ENCODE measurements around the gene ANGPTL5.

ANGPTL5 gene

GRCh38 chr11:101885631-101886030, 30.7 kb downstream of the ANGPTL5 start:
- DNase-seq (ENCODE audit: low spot score), result no peak

- DNase-seq (ENCODE audit: low spot score), result no peak
These were observed 34.7 kb downstream of the ANGPTL5 start for GRCh38 chr11:101881586-101881985.

GRCh38 chr11:101880222-101880621, 36.1 kb downstream of the ANGPTL5 start:
- DNase-seq (ENCODE audit: low spot score), result peak; percentile 71

- DNase-seq (ENCODE audit: low spot score), result no peak
These were observed 44.0 kb downstream of the ANGPTL5 start for GRCh38 chr11:101872171-101872882.

- DNase-seq (ENCODE audit: low spot score), result peak; percentile 31
These were observed 45.8 kb downstream of the ANGPTL5 start for GRCh38 chr11:101870510-101870909.

- DNase-seq (ENCODE audit: low spot score), result peak; percentile 77
These were observed 48.4 kb downstream of the ANGPTL5 start for GRCh38 chr11:101867951-101868350.

GRCh38 chr11:101866619-101867491, 49.5 kb downstream of the ANGPTL5 start:
- DNase-seq (ENCODE audit: low spot score), result peak; percentile 95

GRCh38 chr11:101864098-101864497, 52.2 kb downstream of the ANGPTL5 start:
- no peak for DNase-seq (ENCODE audit: low spot score)

- peak; percentile 87 for DNase-seq (ENCODE audit: low spot score)
These were observed 53.0 kb downstream of the ANGPTL5 start for GRCh38 chr11:101863361-101863760.

- peak; percentile 68 for DNase-seq (ENCODE audit: low spot score)
These were observed 53.7 kb downstream of the ANGPTL5 start for GRCh38 chr11:101862391-101863233.

- DNase-seq (ENCODE audit: low spot score), result peak; percentile 69
These were observed 55.5 kb downstream of the ANGPTL5 start for GRCh38 chr11:101860696-101861427.

GRCh38 chr11:101852260-101852659, 64.1 kb downstream of the ANGPTL5 start:
- DNase-seq (ENCODE audit: low spot score), result peak; percentile 29

- DNase-seq (ENCODE audit: low spot score), result peak; percentile 24
These were observed 68.1 kb downstream of the ANGPTL5 start for GRCh38 chr11:101848262-101848661.

- DNase-seq (ENCODE audit: low spot score), result no peak
These were observed 71.7 kb downstream of the ANGPTL5 start for GRCh38 chr11:101844608-101845007.

- DNase-seq (ENCODE audit: low spot score), result no peak
These were observed 75.6 kb downstream of the ANGPTL5 start for GRCh38 chr11:101840704-101841103.

Data from kidney tubule cell (primary cell).